Liver (tissue), 3 donors: ENCODE data around the gene RGS7.

Experiments used
- CTCF ChIP-seq: fragments of 150-350 bp; IDR thresholded peaks from 2 replicates; pipeline ENCODE4 v1.5.1; 2017; ENCODE audit warnings: improper control_type of control experiment, low read depth, low read length; ENCODE audit not compliant: missing input control
- FOXA1 ChIP-seq: IDR thresholded peaks from 2 replicates; pipeline ENCODE4 v1.6.1; 2016; ENCODE audit warnings: antibody characterized with exemption
- MAX ChIP-seq: IDR thresholded peaks from 2 replicates; pipeline ENCODE4 v1.6.1; 2016; ENCODE audit warnings: antibody characterized with exemption
- RAD21 ChIP-seq, 2 donors: IDR thresholded peaks; 2 replicates each; pipeline ENCODE4 v1.6.1; 2016; ENCODE audit warnings: antibody characterized with exemption in 2 of 2, mild to moderate bottlenecking in 2 of 2
- REST ChIP-seq: IDR thresholded peaks from 2 replicates; pipeline ENCODE4 v1.6.1; 2016; ENCODE audit warnings: antibody characterized with exemption, mild to moderate bottlenecking
- donor health status: healthy.
- donor health status: healthy.

GRCh38 chr1:241263346-241263745 lies 93.7 kb downstream of the RGS7 start:
- TF ChIP-seq RAD21 (IDR thresholded peaks at IDR 0.05) (no peak), CTCF (no peak), MAX (no peak), REST (no peak), FOXA1 (no peak)
